DOHH2 (cell line): Measurements from ENCODE around the gene CNTNAP2.

Source experiments
- H3F3A ChIP-seq: fragments of 200-600 bp; sonication (generic), shearing (Covaris generic); 2 replicates; pipeline ENCODE4 v1.6.0; 2016; ENCODE audit warnings: antibody characterized with exemption, mild to moderate bottlenecking; ENCODE audit not compliant: control insufficient read depth, insufficient read depth
- H3K27ac ChIP-seq: fragments of 200-600 bp; sonication (generic); 2 replicates; pipeline ENCODE4 v1.5.1; 2014; ENCODE audit warnings: low read depth, mild to moderate bottlenecking, low read length, moderate library complexity
- H3K27me3 ChIP-seq: fragments of 200-600 bp; sonication (generic); 2 replicates; pipeline ENCODE4 v1.6.1; 2014; ENCODE audit warnings: mild to moderate bottlenecking, low read length, mixed read lengths; ENCODE audit not compliant: control insufficient read depth
- H3K36me3 ChIP-seq: fragments of 200-600 bp; sonication (generic); 2 replicates; pipeline ENCODE4 v1.6.1; 2014; ENCODE audit warnings: mild to moderate bottlenecking, low read length, moderate library complexity, mixed read lengths; ENCODE audit not compliant: control insufficient read depth
- H3K4me1 ChIP-seq: fragments of 200-600 bp; sonication (generic); 2 replicates; pipeline ENCODE4 v1.6.1; 2014; ENCODE audit warnings: mild to moderate bottlenecking, low read length, mixed read lengths; ENCODE audit not compliant: control insufficient read depth
- H3K4me2 ChIP-seq: fragments of 200-600 bp; sonication (generic); 2 replicates; pipeline ENCODE4 v1.6.0; 2014; ENCODE audit warnings: mild to moderate bottlenecking, low read length, moderate library complexity
- H3K4me3 ChIP-seq: fragments of 200-600 bp; sonication (generic); 2 replicates; pipeline ENCODE4 v1.5.1; 2014; ENCODE audit warnings: mild to moderate bottlenecking, low read length, mixed read lengths
- H3K79me2 ChIP-seq: fragments of 200-600 bp; sonication (generic); 2 replicates; pipeline ENCODE4 v1.6.1; 2014; ENCODE audit warnings: mild to moderate bottlenecking, low read length, mixed read lengths; ENCODE audit not compliant: control insufficient read depth
- H3K9me2 ChIP-seq: fragments of 200-600 bp; sonication (generic); replicated peaks from 2 replicates; pipeline ENCODE4 v1.6.1; 2014; ENCODE audit warnings: mild to moderate bottlenecking, low read length, mixed read lengths; ENCODE audit not compliant: control insufficient read depth
- H3K9me3 ChIP-seq: fragments of 200-600 bp; sonication (generic); 2 replicates; pipeline ENCODE4 v1.6.1; 2014; ENCODE audit warnings: antibody characterized with exemption, low read length, mixed read lengths; ENCODE audit not compliant: control insufficient read depth, insufficient read depth
- H4K20me1 ChIP-seq: fragments of 200-600 bp; sonication (generic); 2 replicates; pipeline ENCODE4 v1.6.0; 2014; ENCODE audit warnings: low read depth, mild to moderate bottlenecking, antibody characterized with exemption, low read length, moderate library complexity; ENCODE audit not compliant: control insufficient read depth, insufficient read depth
- EZH2phosphoT487 ChIP-seq: fragments of 200-600 bp; sonication (generic); IDR thresholded peaks from 2 replicates; pipeline ENCODE4 v1.6.1; 2017; ENCODE audit warnings: borderline replicate concordance, mild to moderate bottlenecking, antibody characterized with exemption, low read length, moderate library complexity, mixed read lengths
- TF ChIP-seq, protein P1 (sequence below): fragments of 200-600 bp; sonication (generic); IDR thresholded peaks from one replicate; pipeline ENCODE4 v1.5.1; 2014; ENCODE audit warnings: antibody characterized with exemption, mild to moderate bottlenecking, low read depth, low read length; ENCODE audit not compliant: poor library complexity, severe bottlenecking

Gene CNTNAP2

DNA sequence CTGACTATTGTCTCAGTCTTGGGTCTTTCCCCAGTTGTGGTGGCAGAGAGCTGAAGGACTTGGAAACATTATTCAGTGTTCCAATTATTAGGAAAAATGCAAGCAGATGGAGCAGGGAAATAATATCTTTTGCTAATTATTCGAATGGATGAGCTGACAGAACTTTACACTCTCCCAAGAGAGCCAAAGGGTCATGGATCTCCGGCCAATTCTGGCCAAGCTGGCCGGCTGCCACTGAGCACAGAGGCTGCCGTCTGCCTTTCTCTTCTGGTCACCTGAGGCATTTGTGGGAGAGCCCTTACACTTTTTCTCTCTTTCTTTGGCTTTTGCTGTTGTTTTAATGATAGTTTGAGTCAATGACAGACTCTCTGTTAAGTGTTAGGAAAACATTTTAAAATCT, 22.2 kb upstream of the CNTNAP2 start:
- Histone ChIP-seq H3K27me3 (no peaks in the 10 kb centered on the region), H3K4me2 (no peak overlapping the region), H4K20me1 (no peaks in the 10 kb centered on the region), H3K27ac (no peak overlapping the region), H3K4me1 (peaks cover 9% of the 10 kb centered on the region), H3K9me3 (no peaks in the 10 kb centered on the region), H3F3A (no peaks in the 10 kb centered on the region), H3K9me2 (no peaks in the 10 kb centered on the region), H3K4me3 (no peak overlapping the region), H3K79me2 (no peaks in the 10 kb centered on the region), H3K36me3 (no peaks in the 10 kb centered on the region)
- TF ChIP-seq, protein P1, sequence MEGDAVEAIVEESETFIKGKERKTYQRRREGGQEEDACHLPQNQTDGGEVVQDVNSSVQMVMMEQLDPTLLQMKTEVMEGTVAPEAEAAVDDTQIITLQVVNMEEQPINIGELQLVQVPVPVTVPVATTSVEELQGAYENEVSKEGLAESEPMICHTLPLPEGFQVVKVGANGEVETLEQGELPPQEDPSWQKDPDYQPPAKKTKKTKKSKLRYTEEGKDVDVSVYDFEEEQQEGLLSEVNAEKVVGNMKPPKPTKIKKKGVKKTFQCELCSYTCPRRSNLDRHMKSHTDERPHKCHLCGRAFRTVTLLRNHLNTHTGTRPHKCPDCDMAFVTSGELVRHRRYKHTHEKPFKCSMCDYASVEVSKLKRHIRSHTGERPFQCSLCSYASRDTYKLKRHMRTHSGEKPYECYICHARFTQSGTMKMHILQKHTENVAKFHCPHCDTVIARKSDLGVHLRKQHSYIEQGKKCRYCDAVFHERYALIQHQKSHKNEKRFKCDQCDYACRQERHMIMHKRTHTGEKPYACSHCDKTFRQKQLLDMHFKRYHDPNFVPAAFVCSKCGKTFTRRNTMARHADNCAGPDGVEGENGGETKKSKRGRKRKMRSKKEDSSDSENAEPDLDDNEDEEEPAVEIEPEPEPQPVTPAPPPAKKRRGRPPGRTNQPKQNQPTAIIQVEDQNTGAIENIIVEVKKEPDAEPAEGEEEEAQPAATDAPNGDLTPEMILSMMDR: no peak
- TF ChIP-seq EZH2phosphoT487: no peak

DNA sequence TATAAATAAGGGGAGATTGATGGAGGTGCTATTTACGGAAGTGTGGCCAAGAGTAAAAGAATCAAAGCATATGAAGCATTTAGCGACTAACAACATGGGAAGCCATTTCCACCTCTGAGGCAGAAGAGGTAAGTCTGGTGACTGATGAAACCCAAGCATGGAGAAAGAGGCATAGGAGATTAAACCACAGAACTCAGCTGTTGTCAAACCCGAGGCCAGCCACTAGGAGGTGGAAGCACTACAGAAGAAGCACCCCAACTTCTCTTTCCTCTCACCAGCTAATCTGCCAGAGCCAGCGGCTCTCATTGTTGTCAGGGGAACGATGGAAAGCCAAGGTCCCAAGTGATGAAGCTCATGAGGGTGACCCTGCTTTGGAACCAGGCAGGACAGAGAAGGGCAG, 19.6 kb upstream of the CNTNAP2 start:
- Histone ChIP-seq H3K4me2 (no peak overlapping the region), H4K20me1 (no peaks in the 10 kb centered on the region), H3K79me2 (no peaks in the 10 kb centered on the region), H3K4me3 (no peak overlapping the region), H3K36me3 (no peaks in the 10 kb centered on the region), H3K9me2 (no peaks in the 10 kb centered on the region), H3F3A (no peaks in the 10 kb centered on the region), H3K27me3 (no peaks in the 10 kb centered on the region), H3K4me1 (no peaks in the 10 kb centered on the region), H3K27ac (no peak overlapping the region), H3K9me3 (no peaks in the 10 kb centered on the region)
- TF ChIP-seq, protein P1: peak; percentile 26
- no peak for TF ChIP-seq EZH2phosphoT487

DNA sequence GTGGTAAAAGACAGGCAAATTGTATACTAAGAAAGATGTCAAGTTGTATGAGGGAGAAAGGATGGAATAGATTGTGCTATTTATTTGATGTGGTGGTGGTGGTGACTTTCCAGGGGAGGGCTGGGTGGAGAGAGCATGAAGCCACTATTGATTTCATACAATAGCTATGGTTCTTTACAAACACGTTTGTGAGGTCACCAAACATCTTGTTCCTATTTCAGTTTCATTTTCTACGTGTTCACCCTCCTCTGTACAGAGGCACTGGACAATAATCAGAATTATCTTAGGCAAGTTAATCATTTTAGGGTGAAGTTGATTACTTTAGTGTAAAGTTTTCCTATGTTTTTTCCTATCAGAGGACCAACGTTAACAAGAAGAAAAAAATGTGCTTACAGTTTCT, 10.3 kb upstream of the CNTNAP2 start:
- Histone ChIP-seq H3K27me3 (no peaks in the 10 kb centered on the region), H3K9me3 (no peaks in the 10 kb centered on the region), H3K9me2 (no peaks in the 10 kb centered on the region), H4K20me1 (no peaks in the 10 kb centered on the region), H3K4me1 (no peaks in the 10 kb centered on the region), H3K4me3 (no peak overlapping the region), H3K79me2 (no peaks in the 10 kb centered on the region), H3K27ac (no peak overlapping the region), H3F3A (no peaks in the 10 kb centered on the region), H3K36me3 (no peaks in the 10 kb centered on the region), H3K4me2 (no peak overlapping the region)
- TF ChIP-seq, protein P1: no peak
- TF ChIP-seq EZH2phosphoT487: no peak

DNA sequence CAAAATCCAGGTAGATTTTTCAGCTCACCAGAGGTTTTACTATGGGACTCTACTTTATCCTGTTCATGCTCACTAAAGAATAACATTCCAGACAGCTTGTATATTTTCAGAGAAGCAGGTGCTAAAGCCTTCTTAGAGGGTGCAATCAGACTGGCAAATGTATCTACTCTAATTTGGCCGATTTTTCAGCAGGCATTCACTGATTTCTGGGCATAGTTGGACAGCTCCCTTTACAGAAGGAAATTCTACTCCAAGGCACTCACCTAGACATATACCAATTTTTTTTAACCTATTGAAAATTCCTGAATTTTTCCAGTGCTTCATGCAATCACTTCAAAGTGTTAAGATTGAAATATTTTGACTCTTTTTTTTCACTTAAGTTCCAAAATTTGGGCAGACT, 3.8 kb upstream of the CNTNAP2 start:
- Histone ChIP-seq H3F3A (no peaks in the 10 kb centered on the region), H3K4me3 (no peak overlapping the region), H3K4me1 (no peaks in the 10 kb centered on the region), H3K4me2 (no peak overlapping the region), H3K36me3 (no peaks in the 10 kb centered on the region), H3K27me3 (no peaks in the 10 kb centered on the region), H3K9me2 (no peaks in the 10 kb centered on the region), H4K20me1 (no peaks in the 10 kb centered on the region), H3K27ac (no peak overlapping the region), H3K79me2 (no peaks in the 10 kb centered on the region), H3K9me3 (no peaks in the 10 kb centered on the region)
- TF ChIP-seq EZH2phosphoT487: no peak
- TF ChIP-seq, protein P1: no peak
